ENCODE data around the gene ARHGAP22.

DNA sequence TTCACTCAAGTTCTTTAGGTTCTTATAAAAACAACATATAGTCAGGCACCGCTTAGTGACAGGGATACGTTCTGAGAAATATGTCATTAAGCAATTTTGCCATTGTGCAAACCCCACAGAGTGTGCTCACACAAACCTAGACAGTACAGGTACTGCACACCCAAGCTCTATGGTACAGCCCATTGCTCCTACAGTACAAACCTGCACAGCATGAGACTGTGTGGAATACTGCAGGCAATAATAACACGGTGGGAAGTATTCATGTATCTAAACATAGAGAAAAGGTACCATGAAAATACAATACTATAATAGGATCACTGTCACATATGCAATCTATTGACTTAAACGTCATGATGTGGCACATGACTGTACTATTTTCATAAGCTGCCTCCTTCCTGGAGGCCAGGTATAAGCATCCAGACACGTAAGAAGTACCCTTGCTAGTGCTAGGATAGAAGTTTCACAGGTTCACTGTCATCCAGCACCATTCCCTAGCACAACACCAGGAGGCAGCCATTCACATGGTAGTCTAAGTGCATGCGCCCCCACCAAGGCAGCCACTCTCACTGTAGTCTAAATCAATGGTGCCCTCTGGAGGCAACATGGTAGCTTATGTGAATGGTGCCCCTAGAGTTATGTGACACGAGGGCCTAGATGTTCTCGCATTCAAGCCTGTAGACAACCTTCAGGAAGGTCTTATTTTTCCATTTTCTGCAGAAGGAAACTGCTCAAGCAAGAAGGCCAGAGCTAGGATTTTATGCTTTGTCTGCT is 98.5 kb downstream of the ARHGAP22 start:
- TF ChIP-seq, protein P1, sequence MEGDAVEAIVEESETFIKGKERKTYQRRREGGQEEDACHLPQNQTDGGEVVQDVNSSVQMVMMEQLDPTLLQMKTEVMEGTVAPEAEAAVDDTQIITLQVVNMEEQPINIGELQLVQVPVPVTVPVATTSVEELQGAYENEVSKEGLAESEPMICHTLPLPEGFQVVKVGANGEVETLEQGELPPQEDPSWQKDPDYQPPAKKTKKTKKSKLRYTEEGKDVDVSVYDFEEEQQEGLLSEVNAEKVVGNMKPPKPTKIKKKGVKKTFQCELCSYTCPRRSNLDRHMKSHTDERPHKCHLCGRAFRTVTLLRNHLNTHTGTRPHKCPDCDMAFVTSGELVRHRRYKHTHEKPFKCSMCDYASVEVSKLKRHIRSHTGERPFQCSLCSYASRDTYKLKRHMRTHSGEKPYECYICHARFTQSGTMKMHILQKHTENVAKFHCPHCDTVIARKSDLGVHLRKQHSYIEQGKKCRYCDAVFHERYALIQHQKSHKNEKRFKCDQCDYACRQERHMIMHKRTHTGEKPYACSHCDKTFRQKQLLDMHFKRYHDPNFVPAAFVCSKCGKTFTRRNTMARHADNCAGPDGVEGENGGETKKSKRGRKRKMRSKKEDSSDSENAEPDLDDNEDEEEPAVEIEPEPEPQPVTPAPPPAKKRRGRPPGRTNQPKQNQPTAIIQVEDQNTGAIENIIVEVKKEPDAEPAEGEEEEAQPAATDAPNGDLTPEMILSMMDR (IDR thresholded peaks at IDR 0.05; ENCODE audit: poor library complexity, severe bottlenecking): no peak
- TF ChIP-seq EZH2 (IDR thresholded peaks at IDR 0.05; ENCODE audit: borderline replicate concordance, insufficient read depth, low read length, poor library complexity, severe bottlenecking) (no peak), TAF1 (IDR thresholded peaks at IDR 0.05; ENCODE audit: low read depth) (no peak), EP300 (conservative IDR thresholded peaks at IDR 0.05; ENCODE audit: poor library complexity, severe bottlenecking) (no peak), POLR2AphosphoS5 (IDR thresholded peaks at IDR 0.05) (no peak), RAD21 (conservative IDR thresholded peaks at IDR 0.05) (no peak), SMC3 (conservative IDR thresholded peaks at IDR 0.05; ENCODE audit: poor library complexity) (no peak), MXI1 (conservative IDR thresholded peaks at IDR 0.05; ENCODE audit: poor library complexity, severe bottlenecking) (no peak)
- TF ChIP-seq, protein P2, sequence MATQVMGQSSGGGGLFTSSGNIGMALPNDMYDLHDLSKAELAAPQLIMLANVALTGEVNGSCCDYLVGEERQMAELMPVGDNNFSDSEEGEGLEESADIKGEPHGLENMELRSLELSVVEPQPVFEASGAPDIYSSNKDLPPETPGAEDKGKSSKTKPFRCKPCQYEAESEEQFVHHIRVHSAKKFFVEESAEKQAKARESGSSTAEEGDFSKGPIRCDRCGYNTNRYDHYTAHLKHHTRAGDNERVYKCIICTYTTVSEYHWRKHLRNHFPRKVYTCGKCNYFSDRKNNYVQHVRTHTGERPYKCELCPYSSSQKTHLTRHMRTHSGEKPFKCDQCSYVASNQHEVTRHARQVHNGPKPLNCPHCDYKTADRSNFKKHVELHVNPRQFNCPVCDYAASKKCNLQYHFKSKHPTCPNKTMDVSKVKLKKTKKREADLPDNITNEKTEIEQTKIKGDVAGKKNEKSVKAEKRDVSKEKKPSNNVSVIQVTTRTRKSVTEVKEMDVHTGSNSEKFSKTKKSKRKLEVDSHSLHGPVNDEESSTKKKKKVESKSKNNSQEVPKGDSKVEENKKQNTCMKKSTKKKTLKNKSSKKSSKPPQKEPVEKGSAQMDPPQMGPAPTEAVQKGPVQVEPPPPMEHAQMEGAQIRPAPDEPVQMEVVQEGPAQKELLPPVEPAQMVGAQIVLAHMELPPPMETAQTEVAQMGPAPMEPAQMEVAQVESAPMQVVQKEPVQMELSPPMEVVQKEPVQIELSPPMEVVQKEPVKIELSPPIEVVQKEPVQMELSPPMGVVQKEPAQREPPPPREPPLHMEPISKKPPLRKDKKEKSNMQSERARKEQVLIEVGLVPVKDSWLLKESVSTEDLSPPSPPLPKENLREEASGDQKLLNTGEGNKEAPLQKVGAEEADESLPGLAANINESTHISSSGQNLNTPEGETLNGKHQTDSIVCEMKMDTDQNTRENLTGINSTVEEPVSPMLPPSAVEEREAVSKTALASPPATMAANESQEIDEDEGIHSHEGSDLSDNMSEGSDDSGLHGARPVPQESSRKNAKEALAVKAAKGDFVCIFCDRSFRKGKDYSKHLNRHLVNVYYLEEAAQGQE (IDR thresholded peaks at IDR 0.05; ENCODE audit: borderline replicate concordance): no peak

Data from neural cell (in vitro differentiated cells).